Measurements from ENCODE around the gene CDKAL1.

DNA sequence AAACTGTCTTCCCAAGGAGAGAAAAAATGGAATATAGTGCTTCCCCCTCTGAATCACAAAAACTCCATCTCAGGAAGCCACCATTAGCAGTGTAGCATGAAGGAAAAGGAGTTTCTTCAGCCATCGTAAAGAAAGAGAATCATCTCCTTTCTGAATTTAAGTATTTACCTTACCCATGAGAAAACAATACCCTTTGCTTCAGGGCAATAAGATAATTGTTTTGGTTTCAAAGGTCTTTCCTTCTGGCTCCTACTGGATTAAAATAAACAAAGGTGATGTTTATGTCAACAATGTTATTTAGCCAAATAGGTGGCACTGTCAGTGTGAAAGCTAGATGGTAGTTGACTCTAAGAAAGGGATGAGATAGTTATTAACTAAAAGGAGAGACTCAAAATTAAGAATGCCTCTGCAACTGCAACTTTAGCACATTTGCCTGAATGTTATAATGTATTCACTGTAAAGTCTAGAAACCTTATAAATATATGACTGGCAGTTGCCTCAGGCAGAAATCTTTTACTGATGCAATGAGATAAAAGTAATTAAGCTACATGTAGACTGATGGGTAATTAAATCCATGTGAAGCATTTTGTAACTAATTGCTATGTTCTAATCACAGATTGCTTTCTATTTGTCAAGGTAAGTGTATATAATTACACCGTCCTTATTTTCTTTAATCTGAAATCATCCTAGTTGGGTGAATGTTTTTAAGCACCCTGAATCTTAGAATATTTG lies 399.0 kb downstream of the CDKAL1 start:
- TF ChIP-seq, protein P1, sequence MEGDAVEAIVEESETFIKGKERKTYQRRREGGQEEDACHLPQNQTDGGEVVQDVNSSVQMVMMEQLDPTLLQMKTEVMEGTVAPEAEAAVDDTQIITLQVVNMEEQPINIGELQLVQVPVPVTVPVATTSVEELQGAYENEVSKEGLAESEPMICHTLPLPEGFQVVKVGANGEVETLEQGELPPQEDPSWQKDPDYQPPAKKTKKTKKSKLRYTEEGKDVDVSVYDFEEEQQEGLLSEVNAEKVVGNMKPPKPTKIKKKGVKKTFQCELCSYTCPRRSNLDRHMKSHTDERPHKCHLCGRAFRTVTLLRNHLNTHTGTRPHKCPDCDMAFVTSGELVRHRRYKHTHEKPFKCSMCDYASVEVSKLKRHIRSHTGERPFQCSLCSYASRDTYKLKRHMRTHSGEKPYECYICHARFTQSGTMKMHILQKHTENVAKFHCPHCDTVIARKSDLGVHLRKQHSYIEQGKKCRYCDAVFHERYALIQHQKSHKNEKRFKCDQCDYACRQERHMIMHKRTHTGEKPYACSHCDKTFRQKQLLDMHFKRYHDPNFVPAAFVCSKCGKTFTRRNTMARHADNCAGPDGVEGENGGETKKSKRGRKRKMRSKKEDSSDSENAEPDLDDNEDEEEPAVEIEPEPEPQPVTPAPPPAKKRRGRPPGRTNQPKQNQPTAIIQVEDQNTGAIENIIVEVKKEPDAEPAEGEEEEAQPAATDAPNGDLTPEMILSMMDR (conservative IDR thresholded peaks at IDR 0.05; ENCODE audit: low read length) = no peak
- no peak for TF ChIP-seq EZH2phosphoT487 (IDR thresholded peaks at IDR 0.05; ENCODE audit: borderline replicate concordance)
